ENCODE results near the gene AQR. TPM values are rescaled to one million over a fixed set of nuclear protein-coding genes. Genes with fewer than 3 reads are reported as not detected.

The AQR gene
- total and polyA plus RNA-seq, 2 of the 4 experiments (the other 2 are of a cell fraction) = 17.9 to 29.6 TPM

DNA sequence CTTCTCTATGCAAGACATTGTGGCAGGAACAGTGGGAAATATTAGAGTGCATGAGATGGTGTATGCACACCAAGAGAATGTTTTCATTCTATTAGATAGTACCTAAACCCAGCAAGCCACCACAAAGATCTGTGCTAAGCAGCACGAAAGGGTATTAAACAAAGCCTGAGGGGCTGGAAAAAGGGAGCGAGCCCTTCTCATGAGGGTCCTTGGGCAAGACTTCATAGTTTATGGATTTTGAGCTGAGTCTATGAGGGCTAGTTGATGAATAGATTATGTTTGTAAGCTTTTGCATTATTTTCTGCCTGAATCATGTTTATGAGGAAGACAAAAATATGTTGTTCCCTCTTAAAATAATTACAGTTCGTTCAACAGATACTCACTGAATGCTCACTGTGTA lies 164.8 kb downstream of the AQR start:
- H3K56ac ChIP-seq (ENCODE audit: extremely low read depth, insufficient read depth, low read length) = no peak overlapping the region
- no peak overlapping the region; the same call in 1 of the 2 replicates for H2BK20ac ChIP-seq (ENCODE audit: low read depth, low read length)
- intact Hi-C loops (cut with micrococcal nuclease) (no loop called here), in situ Hi-C loops (cut with MboI; ENCODE audit: low sequenced_read_pairs) (no loop called here), dilution Hi-C loops (cut with HindIII; ENCODE audit: low sequenced_read_pairs, unreplicated experiment) (no loop called here)
- H3K14ac ChIP-seq (replicated peaks; ENCODE audit: low read depth, low read length) = no peak overlapping the region
- no peaks in the 10 kb centered on the region for H3K79me1 ChIP-seq (ENCODE audit: low read depth in 1 of 2, low read length in 2 of 2)
- H3K4me2 ChIP-seq (ENCODE audit: low read depth, low read length) = no peak overlapping the region
- POLR2A ChIA-PET (ENCODE audit: unreplicated experiment) = no interaction called here
- no peaks in the 10 kb centered on the region for H3K27me3 ChIP-seq (ENCODE audit: control insufficient read depth, insufficient read depth, low read length)
- H4K5ac ChIP-seq (ENCODE audit: low read depth, low read length) = no peak overlapping the region
- no peak overlapping the region for H3K23ac ChIP-seq (ENCODE audit: low read depth, low read length)
- no TSS peak for BruUV-seq (replicated peaks)
- no peak overlapping the region for H3K9ac ChIP-seq (ENCODE audit: low read depth, low read length)
- H4K91ac ChIP-seq (ENCODE audit: insufficient read depth, low read depth, low read length) = no peak overlapping the region
- no peak overlapping the region for H3K27ac ChIP-seq (ENCODE audit: insufficient read depth, low read length)
- H3K9me3 ChIP-seq (ENCODE audit: control insufficient read depth, insufficient read depth, low read length) = no peaks in the 10 kb centered on the region
- H2AK5ac ChIP-seq (ENCODE audit: low read depth, low read length) = no peak overlapping the region
- CTCF ChIA-PET = no interaction called here
- no peak overlapping the region for H2AK9ac ChIP-seq (replicated peaks; ENCODE audit: low read depth, low read length, poor library complexity)
- no peak overlapping the region for H4K8ac ChIP-seq (ENCODE audit: low read depth in 2 of 2, low read length in 2 of 2)
- TF ChIP-seq, protein P1, sequence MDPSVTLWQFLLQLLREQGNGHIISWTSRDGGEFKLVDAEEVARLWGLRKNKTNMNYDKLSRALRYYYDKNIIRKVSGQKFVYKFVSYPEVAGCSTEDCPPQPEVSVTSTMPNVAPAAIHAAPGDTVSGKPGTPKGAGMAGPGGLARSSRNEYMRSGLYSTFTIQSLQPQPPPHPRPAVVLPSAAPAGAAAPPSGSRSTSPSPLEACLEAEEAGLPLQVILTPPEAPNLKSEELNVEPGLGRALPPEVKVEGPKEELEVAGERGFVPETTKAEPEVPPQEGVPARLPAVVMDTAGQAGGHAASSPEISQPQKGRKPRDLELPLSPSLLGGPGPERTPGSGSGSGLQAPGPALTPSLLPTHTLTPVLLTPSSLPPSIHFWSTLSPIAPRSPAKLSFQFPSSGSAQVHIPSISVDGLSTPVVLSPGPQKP (IDR thresholded peaks at IDR 0.05; ENCODE audit: borderline replicate concordance, low read depth, low read length) = no peak
- TF ChIP-seq POLR2A (IDR thresholded peaks at IDR 0.05; ENCODE audit: low read depth, low read length) (no peak), CHD1 (IDR thresholded peaks at IDR 0.05; ENCODE audit: low read depth, low read length) (no peak), RAD21 (IDR thresholded peaks at IDR 0.05; ENCODE audit: low read length) (no peak), RCOR1 (IDR thresholded peaks at IDR 0.05; ENCODE audit: insufficient replicate concordance, low read length) (no peak), MAFK (IDR thresholded peaks at IDR 0.05; ENCODE audit: low read depth, low read length) (no peak), MXI1 (IDR thresholded peaks at IDR 0.05; ENCODE audit: borderline replicate concordance, low read depth, low read length) (no peak), FOS (IDR thresholded peaks at IDR 0.05; ENCODE audit: low read depth, low read length) (no peak), NFE2L2 (IDR thresholded peaks at IDR 0.05; ENCODE audit: low read depth, low read length) (no peak), MAZ (IDR thresholded peaks at IDR 0.05; ENCODE audit: borderline replicate concordance, low read depth, low read length) (no peak), SMC3 (IDR thresholded peaks at IDR 0.05; ENCODE audit: low read depth, low read length) (no peak)
- TF ChIP-seq, protein P2, sequence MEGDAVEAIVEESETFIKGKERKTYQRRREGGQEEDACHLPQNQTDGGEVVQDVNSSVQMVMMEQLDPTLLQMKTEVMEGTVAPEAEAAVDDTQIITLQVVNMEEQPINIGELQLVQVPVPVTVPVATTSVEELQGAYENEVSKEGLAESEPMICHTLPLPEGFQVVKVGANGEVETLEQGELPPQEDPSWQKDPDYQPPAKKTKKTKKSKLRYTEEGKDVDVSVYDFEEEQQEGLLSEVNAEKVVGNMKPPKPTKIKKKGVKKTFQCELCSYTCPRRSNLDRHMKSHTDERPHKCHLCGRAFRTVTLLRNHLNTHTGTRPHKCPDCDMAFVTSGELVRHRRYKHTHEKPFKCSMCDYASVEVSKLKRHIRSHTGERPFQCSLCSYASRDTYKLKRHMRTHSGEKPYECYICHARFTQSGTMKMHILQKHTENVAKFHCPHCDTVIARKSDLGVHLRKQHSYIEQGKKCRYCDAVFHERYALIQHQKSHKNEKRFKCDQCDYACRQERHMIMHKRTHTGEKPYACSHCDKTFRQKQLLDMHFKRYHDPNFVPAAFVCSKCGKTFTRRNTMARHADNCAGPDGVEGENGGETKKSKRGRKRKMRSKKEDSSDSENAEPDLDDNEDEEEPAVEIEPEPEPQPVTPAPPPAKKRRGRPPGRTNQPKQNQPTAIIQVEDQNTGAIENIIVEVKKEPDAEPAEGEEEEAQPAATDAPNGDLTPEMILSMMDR (conservative IDR thresholded peaks at IDR 0.05; ENCODE audit: low read depth, low read length) = no peak
- H3K4me3 ChIP-seq (ENCODE audit: insufficient read depth, low read depth, low read length) = no peak overlapping the region
- DNase-seq (no peak), ATAC-seq (ENCODE audit: low read depth) (no peak)
- WGBS, 2 experiments (ENCODE audit: extremely low coverage in 2 of 2, insufficient read length in 1 of 2) = no CpG with 5 or more reads among the region's 3 CpGs
- no peak overlapping the region for H3K4ac ChIP-seq (ENCODE audit: low read depth, low read length)
- peaks cover 5% of the 10 kb centered on the region for H3K4me1 ChIP-seq (ENCODE audit: control insufficient read depth, insufficient read depth, low read length)
- no peaks in the 10 kb centered on the region for H3K36me3 ChIP-seq (ENCODE audit: control insufficient read depth, insufficient read depth, low read length)
- no peak overlapping the region for H2BK5ac ChIP-seq (ENCODE audit: low read depth, low read length, poor library complexity, severe bottlenecking)
- peaks cover 3% of the 10 kb centered on the region for H3K9me1 ChIP-seq (ENCODE audit: insufficient read depth, low read length)
- H4K20me1 ChIP-seq (ENCODE audit: insufficient read depth, low read length) = no peaks in the 10 kb centered on the region
- H3K18ac ChIP-seq (ENCODE audit: low read depth, low read length) = no peak overlapping the region; the same call in 1 of the 2 replicates
- no peak overlapping the region for H2BK15ac ChIP-seq (ENCODE audit: low read depth, low read length)
- H2BK120ac ChIP-seq (ENCODE audit: low read depth, low read length) = no peak overlapping the region
- H2AFZ ChIP-seq (replicated peaks; ENCODE audit: low read length, poor library complexity) = no peak overlapping the region

Data from IMR-90 (cell line).